ENCODE results near the gene PTCSC3. TPM values are rescaled to one million over a fixed set of nuclear protein-coding genes. Genes with fewer than 3 reads are reported as not detected.

PTCSC3 gene
- polyA plus RNA-seq, 2 of the 4 experiments (the other 2 are of a cell fraction) = not detected

DNA sequence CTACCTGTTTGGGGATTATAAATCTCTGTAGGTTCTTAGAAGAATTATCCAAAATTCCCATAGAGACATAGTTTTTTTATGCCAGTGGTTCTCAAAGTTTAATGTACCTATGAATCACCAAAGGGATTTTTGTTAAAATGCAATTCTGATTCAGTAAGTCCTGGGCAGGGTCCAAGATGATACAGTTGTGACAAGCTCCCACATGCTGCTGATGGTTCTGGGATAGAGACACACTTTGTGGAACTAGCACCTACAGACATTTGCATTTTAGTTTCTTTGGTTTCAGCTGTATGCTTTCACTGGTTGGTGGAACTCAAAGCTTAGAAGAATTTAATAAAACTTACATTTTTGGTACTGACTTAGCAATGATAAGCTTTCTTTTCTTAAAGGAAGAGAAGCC, 80.4 kb downstream of the PTCSC3 start:
- TF ChIP-seq NPAS2 (CRISPR knock-in tag; IDR thresholded peaks at IDR 0.05; ENCODE audit: borderline replicate concordance) = no peak
- no peak for TF ChIP-seq HOXA7 (CRISPR knock-in tag; IDR thresholded peaks at IDR 0.05)
- no peak for TF ChIP-seq MAZ (IDR thresholded peaks at IDR 0.05; ENCODE audit: borderline replicate concordance, low read depth, low read length)
- TF ChIP-seq RCOR1 (IDR thresholded peaks at IDR 0.05; ENCODE audit: low read depth, low read length) = no peak
- no peak for TF ChIP-seq CEBPB (IDR thresholded peaks at IDR 0.05)
- TF ChIP-seq PHF8 (IDR thresholded peaks at IDR 0.05; ENCODE audit: borderline replicate concordance, low read depth) = no peak
- no peak for TF ChIP-seq GATA3 (IDR thresholded peaks at IDR 0.05; ENCODE audit: borderline replicate concordance)
- no peak for TF ChIP-seq EHMT2 (IDR thresholded peaks at IDR 0.05; ENCODE audit: low read depth)
- no peak for TF ChIP-seq FOSL2 (IDR thresholded peaks at IDR 0.05)
- TF ChIP-seq FOSL2 (CRISPR knock-in tag; IDR thresholded peaks at IDR 0.05) = no peak
- no peak for FAIRE-seq
- ChIA-PET POLR2A (no interaction called here), CTCF (interaction anchor here (0.7 to 2.9 kb wide), 2 partner anchors 26 to 73 kb away, joined by 4 to 16 read pairs; no protein-coding TSS in a partner anchor)
- H3K4me2 ChIP-seq = no peak overlapping the region
- H3K4me3 ChIP-seq = no peak overlapping the region
- ATAC-seq = no peak
- DNase-seq (ENCODE audit: low read depth in 1 of 2, low spot score in 1 of 2) = no peak
- no peak overlapping the region for H3K27ac ChIP-seq
- no peaks in the 10 kb centered on the region for H3K9me3 ChIP-seq
- H3K4me1 ChIP-seq = peaks cover 12% of the 10 kb centered on the region

DNA sequence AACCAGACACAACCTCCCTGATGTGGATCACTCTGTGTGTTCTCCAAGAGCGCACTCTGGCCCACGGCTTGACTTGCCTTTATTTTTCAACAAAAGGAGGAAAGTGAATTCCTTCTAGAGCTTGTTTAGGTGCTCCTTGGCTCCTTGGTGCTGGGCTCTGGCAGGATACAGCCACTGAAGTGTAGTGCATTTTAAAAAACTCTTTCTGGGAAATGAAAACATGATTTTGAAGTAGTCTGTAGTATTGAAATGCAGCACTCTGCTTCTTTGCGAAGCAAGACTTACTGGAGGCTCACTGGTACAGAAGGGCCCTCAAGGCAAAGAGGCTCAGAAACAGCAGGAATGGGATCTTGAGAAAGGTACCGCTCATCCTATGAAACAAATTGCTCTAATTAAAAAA, 81.6 kb downstream of the PTCSC3 start:
- 92% methylated on average over 4 of the region's 4 CpGs for WGBS (ENCODE audit: missing lambda C conversion rate)
- FAIRE-seq (no peak), DNase-seq (ENCODE audit: low read depth in 1 of 2, low spot score in 1 of 2) (no peak), ATAC-seq (no peak)
- Histone ChIP-seq H3K27ac (0 out of 6 replicates have a peak overlapping the region, but pooled peaks of 1 of the 2 experiments have one; percentile 14), H3K4me1 (peaks cover 21% of the 10 kb centered on the region), H3K4me3 (no peak overlapping the region), H3K4me2 (no peak overlapping the region), H3K9me3 (no peaks in the 10 kb centered on the region)
- no peak for TF ChIP-seq EHF (CRISPR knock-in tag; IDR thresholded peaks at IDR 0.05)
- no peak for TF ChIP-seq MAFK (IDR thresholded peaks at IDR 0.05; ENCODE audit: partially characterized antibody)
- no peak for TF ChIP-seq FOSB (CRISPR knock-in tag; IDR thresholded peaks at IDR 0.05)
- no peak for TF ChIP-seq JUN (IDR thresholded peaks at IDR 0.05)
- TF ChIP-seq, protein P1, sequence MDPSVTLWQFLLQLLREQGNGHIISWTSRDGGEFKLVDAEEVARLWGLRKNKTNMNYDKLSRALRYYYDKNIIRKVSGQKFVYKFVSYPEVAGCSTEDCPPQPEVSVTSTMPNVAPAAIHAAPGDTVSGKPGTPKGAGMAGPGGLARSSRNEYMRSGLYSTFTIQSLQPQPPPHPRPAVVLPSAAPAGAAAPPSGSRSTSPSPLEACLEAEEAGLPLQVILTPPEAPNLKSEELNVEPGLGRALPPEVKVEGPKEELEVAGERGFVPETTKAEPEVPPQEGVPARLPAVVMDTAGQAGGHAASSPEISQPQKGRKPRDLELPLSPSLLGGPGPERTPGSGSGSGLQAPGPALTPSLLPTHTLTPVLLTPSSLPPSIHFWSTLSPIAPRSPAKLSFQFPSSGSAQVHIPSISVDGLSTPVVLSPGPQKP (IDR thresholded peaks at IDR 0.05; ENCODE audit: low read depth, low read length) = no peak
- POLR2A ChIA-PET = no interaction called here
- CTCF ChIA-PET = interaction anchor here (2.9 kb wide), 1 partner anchor 25 kb away, joined by 16 read pairs; no protein-coding TSS in a partner anchor

DNA sequence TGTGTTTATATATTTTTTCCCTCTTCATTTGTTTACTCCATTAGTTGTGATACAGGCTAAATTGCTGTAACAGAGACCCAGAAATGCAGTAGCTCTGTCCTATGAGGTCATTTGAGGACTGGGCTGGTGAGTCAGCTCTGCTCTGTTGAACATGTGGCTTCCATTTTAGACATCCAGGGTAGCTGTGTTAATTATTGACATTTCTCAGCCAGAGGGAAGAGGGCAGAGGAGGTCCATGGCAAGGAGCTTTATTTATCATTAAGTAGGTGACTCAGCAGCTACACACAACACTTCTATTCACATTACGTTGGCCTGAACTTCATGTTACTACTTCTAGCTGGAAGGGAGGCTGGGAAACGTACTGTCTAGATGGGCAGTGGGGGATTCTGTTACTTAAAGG, 85.4 kb downstream of the PTCSC3 start:
- ATAC-seq (peak; percentile 99 to 100), FAIRE-seq (peak; percentile 99), DNase-seq (ENCODE audit: low read depth in 1 of 2, low spot score in 1 of 2) (peak; percentile 89 to 96)
- TF ChIP-seq FOSL2 (IDR thresholded peaks at IDR 0.05) = peak; percentile 80
- peak; percentile 92 for TF ChIP-seq FOSL2 (CRISPR knock-in tag; IDR thresholded peaks at IDR 0.05)
- TF ChIP-seq, protein P2, sequence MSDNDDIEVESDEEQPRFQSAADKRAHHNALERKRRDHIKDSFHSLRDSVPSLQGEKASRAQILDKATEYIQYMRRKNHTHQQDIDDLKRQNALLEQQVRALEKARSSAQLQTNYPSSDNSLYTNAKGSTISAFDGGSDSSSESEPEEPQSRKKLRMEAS (IDR thresholded peaks at IDR 0.05) = peak; percentile 83
- peak; percentile 58; the same call in 1 of the 2 replicates for TF ChIP-seq GATA3 (IDR thresholded peaks at IDR 0.05; ENCODE audit: borderline replicate concordance)
- TF ChIP-seq MAFK (IDR thresholded peaks at IDR 0.05; ENCODE audit: partially characterized antibody) = peak; percentile 91
- peak; percentile 30; the same call in 1 of the 2 replicates for TF ChIP-seq MYC (IDR thresholded peaks at IDR 0.05; ENCODE audit: borderline replicate concordance, low read length)
- TF ChIP-seq, protein P3, sequence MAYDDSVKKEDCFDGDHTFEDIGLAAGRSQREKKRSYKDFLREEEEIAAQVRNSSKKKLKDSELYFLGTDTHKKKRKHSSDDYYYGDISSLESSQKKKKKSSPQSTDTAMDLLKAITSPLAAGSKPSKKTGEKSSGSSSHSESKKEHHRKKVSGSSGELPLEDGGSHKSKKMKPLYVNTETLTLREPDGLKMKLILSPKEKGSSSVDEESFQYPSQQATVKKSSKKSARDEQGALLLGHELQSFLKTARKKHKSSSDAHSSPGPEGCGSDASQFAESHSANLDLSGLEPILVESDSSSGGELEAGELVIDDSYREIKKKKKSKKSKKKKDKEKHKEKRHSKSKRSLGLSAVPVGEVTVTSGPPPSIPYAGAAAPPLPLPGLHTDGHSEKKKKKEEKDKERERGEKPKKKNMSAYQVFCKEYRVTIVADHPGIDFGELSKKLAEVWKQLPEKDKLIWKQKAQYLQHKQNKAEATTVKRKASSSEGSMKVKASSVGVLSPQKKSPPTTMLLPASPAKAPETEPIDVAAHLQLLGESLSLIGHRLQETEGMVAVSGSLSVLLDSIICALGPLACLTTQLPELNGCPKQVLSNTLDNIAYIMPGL (CRISPR knock-in tag; IDR thresholded peaks at IDR 0.05; ENCODE audit: borderline replicate concordance) = no peak
- peak in 1 of 2 experiments; percentile 26; a peak in 2 of 5 replicates for TF ChIP-seq RAD21 (conservative IDR thresholded peaks at IDR 0.05 in 1 of 2, IDR thresholded peaks at IDR 0.05 in 1 of 2)
- TF ChIP-seq JUN (IDR thresholded peaks at IDR 0.05) = peak in 1 of 2 experiments; percentile 56; a peak in 2 of 5 replicates
- TF ChIP-seq JUNB (IDR thresholded peaks at IDR 0.05) = peak; percentile 71
- no peak for TF ChIP-seq KDM1A (IDR thresholded peaks at IDR 0.05; ENCODE audit: low read depth)
- ChIA-PET CTCF (interaction anchor here (0.6 to 1.9 kb wide), 4 partner anchors 21 to 498 kb away, joined by 3 to 19 read pairs (median 4); no protein-coding TSS in a partner anchor), POLR2A (interaction anchor here (1.1 kb wide), 1 partner anchor 230 kb away, joined by 5 read pairs; the partner anchor contains the start of gene MBIP)
- Histone ChIP-seq H3K4me1 (peaks cover 24% of the 10 kb centered on the region), H3K4me2 (peak overlapping the region; percentile 68), H3K9me3 (no peaks in the 10 kb centered on the region), H3K4me3 (no peak overlapping the region), H3K27ac (peak overlapping the region; percentile 75 to 82)
- 0% methylated on average over 2 of the region's 2 CpGs for WGBS (ENCODE audit: missing lambda C conversion rate)
